Stimulated activated CD4-positive, alpha-beta T cell treated with anti-CD3 and anti-CD28 coated beads, Interleukin-1b, Interleukin-23, amount 100 ng/mL, for 24 hours (primary cell): ENCODE data around the gene MYCBP.

Source experiments
- DNase-seq, 4 experiments: peaks; one replicate each; pipeline ENCODE4 v3.0.0-alpha.2; 2020; ENCODE audit warnings: low read depth in 4 of 4, low spot score in 1 of 4

MYCBP gene

DNA sequence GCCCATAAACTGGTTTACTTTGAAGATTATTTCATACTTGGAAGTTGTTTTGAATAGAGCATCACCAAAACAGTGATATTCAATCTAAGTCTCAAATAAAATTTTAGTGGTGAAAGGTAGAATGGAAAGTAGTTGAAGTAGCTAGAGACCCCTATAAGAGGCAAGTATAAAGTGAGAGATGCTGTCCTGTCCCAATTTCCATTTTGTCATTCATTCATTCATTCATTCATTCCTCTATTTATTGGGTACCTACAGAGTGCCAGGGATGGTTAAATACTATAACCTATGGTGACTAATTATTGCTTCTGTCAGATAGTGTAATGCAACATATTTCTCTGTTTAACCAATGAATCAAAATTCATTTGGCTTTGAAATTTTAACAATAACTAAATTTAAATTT lies 46.3 kb downstream of the MYCBP start:
- no peak for DNase-seq

DNA sequence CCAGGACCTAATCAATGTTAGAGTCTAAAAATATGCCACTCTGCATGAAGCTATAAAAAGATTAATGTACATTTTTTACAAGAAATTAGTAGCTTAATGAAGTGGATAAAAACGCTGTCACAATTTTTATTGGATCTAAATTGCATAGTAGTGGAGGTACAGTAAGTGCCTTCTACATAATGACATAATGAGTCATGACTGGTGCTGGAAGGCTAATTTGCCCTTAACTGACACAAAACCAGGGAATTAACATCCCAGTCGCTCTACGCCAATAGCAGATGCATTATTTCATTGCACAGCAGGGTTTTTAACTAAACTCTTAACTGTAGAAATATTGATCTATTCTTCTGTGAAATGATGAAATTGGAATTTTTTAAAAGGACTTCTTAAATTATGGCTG lies 46.9 kb downstream of the MYCBP start:
- DNase-seq, result no peak

DNA sequence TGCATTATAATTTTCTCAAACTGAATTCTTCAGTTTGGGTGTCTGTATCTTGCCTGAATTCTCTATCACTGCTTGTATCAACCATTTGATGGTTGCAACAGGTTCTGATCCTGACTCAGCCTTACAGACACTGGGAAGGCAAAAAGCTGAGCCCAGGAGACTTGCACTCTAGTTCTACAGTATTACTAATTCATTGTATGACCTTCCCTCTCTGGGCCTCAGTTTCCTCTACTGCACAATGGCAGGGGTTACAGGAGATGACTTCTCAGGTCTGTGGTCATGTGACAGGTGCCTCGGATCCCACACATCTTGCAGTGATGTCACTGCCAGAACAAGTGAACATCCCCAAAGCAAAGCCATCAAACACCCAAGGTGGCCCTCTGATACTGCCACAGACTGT lies 52.3 kb downstream of the MYCBP start:
- DNase-seq, result no peak

DNA sequence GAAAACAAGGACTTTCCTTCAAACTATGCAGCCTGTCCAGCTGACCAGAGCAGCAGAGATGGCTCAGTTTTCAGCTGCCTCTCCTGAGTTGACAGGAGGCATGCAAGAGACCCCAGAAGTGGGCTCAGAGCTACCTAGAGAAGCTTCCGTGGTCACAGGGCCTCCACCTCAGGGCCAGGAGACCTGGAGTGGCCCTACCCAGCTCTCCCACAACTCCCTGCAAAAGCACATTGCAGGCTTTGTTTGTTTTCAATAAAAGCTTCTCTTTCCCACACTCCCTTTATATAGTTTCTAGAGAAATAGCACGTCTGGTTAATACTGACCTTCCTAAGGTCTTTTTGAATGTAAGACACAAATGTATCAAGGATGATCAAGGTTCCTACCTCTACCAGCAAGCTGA lies 53.6 kb downstream of the MYCBP start:
- no peak for DNase-seq

DNA sequence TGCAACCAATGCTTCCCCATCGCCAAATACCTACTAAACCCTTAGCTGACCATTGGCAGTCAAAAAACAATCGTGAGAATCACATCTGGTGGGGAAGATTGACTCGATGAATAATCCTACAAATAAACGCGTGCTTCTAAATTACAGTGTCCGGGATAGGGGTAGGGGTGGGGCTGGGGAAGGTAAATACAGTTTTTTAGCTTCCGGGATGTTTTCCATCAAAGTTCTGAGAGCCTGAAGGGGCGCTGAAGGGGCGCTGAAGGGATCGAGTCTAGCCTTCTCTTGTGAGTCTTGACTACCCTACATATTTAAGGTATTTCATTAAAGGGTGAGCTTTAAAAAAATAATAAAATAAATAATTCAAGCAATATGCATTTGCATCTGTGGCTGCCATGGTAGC lies 54.1 kb downstream of the MYCBP start:
- no peak for DNase-seq

DNA sequence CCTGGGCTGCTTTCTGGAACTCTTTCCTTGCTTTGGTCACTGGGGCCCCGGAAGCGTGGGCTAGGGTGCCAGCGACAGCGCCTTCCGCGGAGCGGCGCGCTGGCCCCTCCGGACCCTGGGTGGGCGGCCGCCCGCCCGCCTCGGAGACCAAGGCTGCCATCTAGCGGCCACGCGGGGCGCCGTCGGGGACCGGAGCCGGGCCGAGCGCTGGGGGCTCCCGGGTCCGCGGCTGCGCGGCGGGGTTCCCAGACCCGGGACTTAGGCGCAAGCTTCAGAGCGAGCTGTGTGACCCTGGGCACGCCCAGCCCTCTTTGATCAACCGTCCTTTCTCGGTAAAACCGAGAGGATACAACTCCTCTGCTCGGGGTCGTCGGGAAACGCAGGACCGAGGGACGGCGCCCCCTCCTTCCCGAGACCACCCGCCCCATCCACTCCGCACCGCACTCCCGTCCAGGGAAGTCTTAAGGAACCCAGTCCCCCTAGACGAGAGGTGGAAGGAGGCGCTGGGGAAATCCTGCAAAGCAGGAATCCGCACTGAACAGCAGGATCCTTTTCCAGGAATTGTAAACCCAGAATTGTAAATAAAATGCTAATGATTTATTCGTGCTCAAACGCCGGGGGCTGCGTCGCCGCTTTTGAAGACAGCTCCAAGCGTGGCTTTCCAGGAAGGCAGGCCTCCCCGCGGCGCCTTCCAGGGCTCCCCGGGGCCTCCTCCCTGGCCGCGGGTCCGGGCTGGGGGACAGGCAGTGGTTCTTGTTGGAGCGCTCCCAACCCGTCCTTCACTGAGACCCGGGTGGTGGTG lies 54.8 kb downstream of the MYCBP start:
- DNase-seq, result peak; percentile 22 to 47 (median 32)

DNA sequence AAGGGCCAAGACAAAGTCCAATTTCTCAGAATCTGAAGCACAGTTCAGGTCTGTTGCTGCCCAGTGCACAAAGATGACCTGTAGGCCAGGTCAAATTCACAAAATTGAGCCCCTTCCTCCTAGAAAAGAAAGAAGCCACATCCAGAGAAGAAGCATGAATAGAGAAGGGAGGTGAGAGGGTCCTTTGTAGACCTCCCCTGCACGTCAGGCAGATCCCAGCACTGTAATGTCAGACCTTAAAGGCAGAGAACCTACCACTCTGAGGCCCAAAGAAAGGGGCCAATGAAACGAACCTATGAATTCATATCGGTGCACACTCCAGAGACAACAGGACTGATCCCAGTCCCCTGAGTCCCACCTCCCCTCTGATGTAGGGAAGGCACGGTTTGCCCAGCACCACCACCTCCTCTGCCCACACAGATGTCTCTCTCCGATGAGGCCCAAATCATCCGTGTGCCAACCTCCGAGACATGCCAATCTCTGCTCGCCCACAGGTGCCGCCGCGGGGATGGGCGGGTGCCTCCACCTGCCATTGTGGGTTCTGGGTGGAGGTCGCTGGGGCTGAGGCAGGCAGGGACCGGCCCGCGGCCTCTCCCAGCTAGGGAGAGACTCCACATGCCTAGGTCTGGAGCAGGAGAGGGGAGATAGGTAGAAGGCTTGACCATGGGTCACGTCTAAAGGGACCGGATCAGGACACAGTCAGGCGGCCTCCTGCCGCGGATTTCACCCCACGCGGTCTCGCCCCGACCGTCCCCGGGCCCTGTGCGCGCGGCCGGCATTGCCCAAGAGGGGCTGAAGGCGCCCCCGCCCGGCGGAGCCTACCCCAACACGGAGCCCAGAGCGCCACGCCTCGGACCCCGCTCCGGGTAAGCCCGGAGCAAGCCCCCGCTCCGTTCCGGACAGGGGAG lies 55.6 kb downstream of the MYCBP start:
- DNase-seq, result no peak

DNA sequence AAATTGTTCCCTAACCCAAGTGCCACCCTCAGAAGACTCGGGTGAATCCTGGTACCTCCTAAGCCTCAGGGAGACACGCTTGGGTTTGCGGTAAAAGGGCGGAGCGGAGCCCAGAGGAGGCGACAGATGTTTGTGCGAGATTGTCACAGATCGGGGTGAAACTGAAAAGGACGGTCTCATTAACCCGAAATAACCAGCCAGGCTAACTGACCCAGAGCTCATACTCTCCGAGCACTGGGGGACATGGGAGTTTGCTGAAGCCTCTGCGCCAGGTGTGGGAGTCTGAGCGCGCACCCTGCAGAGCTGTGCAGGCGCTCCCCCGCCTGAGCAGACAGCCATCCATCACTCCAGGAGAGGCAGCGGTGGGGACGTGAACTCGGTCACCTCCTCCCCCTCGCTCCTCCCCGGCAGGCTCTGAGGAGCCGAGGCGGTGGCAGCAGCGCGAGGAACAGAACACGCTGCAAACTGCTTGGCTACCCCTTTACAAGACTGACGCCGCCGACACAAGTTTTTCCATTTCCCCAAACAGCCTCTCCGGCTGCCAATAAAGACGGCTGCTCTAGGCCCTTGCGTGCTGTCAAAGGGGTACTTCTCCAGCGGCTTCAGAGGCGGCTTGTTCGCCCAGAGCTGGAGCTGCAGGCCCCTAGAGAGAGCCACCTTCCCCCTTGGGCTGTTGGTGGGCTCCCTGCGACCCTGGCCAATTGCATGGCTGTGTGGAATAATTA lies 57.1 kb downstream of the MYCBP start:
- no peak for DNase-seq

DNA sequence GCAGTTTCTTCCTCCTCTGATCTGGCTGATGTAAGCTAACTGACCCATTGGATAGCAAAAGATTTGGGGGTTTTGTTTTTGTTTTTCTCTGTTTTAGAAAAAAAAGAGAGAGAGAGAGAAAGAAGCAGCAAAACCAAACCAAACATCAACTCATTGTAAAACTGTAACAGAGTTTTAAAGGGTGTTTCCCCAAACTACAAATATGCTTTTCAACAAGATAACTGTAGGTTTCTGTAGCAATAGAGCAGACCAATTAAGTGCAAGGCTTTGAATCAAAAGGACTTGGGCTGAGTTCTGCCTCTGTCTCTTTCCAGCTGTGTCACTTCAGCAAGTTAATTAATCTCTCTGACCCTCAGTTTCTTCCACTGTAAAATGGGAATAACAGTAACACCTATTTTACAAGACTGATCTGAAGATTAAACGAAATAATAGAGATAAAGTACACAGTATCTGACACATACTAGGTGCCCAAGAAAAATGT lies 58.1 kb downstream of the MYCBP start:
- DNase-seq, result no peak

DNA sequence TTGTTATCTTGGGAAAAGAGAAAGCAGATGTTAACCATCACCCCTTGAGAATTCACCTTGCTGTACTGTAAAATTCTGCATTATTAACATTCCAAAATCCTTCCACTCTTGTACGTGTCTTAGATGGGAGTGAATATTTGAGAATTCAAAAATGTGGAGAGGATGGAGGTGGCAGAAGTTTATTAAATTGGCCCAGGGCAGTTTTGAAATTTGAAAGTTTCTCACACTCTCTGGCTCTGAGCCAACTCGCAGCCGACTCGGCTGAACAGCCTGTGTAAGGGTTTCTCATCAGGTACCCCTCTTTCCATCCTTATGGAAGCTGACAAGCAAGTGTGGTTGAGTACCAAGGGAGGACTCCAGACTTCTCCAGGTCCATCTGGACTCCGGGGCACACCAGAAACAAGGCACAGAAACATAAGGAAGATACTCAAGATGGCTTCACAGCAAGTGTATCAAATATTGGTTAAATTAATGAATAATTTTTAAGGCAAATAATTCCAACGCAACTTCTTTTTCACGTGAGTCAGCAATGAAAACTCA lies 58.6 kb downstream of the MYCBP start:
- DNase-seq, result no peak

DNA sequence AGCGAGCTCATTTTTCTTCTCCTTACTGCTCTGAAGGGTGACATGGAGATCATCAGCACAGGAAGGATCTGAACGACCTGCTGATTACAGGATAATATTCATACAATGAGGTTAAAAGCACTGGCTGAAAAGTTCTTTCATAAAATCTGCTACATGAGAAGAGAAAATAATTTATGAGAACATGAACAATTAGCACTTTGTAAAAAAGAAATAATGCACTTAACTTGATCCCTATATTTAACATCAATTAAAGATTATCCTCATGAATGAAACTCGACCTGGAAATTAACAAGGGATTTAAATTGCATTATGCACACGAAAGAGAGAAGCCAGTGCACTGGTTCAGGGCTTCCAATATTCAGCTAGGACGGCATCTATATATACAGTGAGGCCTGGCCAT lies 60.2 kb downstream of the MYCBP start:
- no peak for DNase-seq
